ENCODE results near the gene RAET1G. TPM values are rescaled to one million over a fixed set of nuclear protein-coding genes. Genes with fewer than 3 reads are reported as not detected.
A peak's percentile ranks its signal among the peaks of the same experiment; 100 is the strongest.
"Not testable (repeated sequence)": the region's sequence is repeated elsewhere in the genome, so short reads cannot be mapped to it uniquely, and the experiment has no call there.

Gene RAET1G
- total RNA-seq (0.76 TPM), polyA plus RNA-seq (not detected)

- peaks cover 34% of the 10 kb centered on the region for H3K27me3 ChIP-seq (ENCODE audit: control insufficient read depth, insufficient read depth, low read length)
- no peak within 1 kb of the TSS for H3K27ac ChIP-seq (ENCODE audit: insufficient read depth, low read length, poor library complexity, severe bottlenecking)
These were observed at the start of gene RAET1G for GRCh38 chr6:149922642-149923326. Gene RAET1G, minus strand, starts transcription at chr6:149923121. Its CDS starts 111 bp downstream, at chr6:149923010.

GRCh38 chr6:149969635-149970034 is 46.7 kb upstream of the RAET1G start:
- H3K27ac Mint-ChIP-seq = no peak overlapping the region
- H3K4me1 ChIP-seq (ENCODE audit: control insufficient read depth, insufficient read depth, low read length, poor library complexity, severe bottlenecking) = peaks cover 10% of the 10 kb centered on the region
- peaks cover 0 to 2% (median 0%) of the 10 kb centered on the region in 7 donors for H3K9me3 Mint-ChIP-seq
- H3K27me3 ChIP-seq (ENCODE audit: control insufficient read depth, insufficient read depth, low read length) = peaks cover 13% of the 10 kb centered on the region
- H3K4me3 ChIP-seq (ENCODE audit: low read depth, low read length) = no peak overlapping the region
- DNase-seq (no peak), ATAC-seq (ENCODE audit: low read depth in 2 of 2) (no peak)
- no peak overlapping the region for H3K27ac ChIP-seq (ENCODE audit: insufficient read depth, low read length, poor library complexity, severe bottlenecking)
- no peaks in the 10 kb centered on the region for H3K36me3 ChIP-seq (ENCODE audit: control insufficient read depth, insufficient read depth, low read length)
- H3K4me3 Mint-ChIP-seq = no peak overlapping the region
- no peaks in the 10 kb centered on the region for H3K9me3 ChIP-seq (ENCODE audit: control insufficient read depth in 2 of 2, low read length in 2 of 2)
- H3K36me3 Mint-ChIP-seq = no peaks in the 10 kb centered on the region
- peaks cover 74% of the 10 kb centered on the region for H3K27me3 Mint-ChIP-seq
- peaks cover 0 to 13% (median 5%) of the 10 kb centered on the region in 4 donors for H3K4me1 Mint-ChIP-seq

More at GRCh38 chr6:149922642-149923326, at the start of gene RAET1G:
- Histone ChIP-seq H3K4me1 (ENCODE audit: control insufficient read depth, insufficient read depth, low read length, poor library complexity, severe bottlenecking) (peaks cover 24% of the 10 kb centered on the region), H3K36me3 (ENCODE audit: control insufficient read depth, insufficient read depth, low read length) (no peaks in the 10 kb centered on the region), H3K9me3 (ENCODE audit: control insufficient read depth in 2 of 2, low read length in 2 of 2) (no peaks in the 10 kb centered on the region), H3K4me3 (ENCODE audit: low read depth, low read length) (peak within 1 kb of the TSS; percentile 55)
- Mint-ChIP-seq H3K4me1 (peaks cover 0 to 35% (median 10%) of the 10 kb centered on the region in 4 donors), H3K4me3 (peak within 1 kb of the TSS; percentile 59 to 88 (median 82)), H3K36me3 (no peaks in the 10 kb centered on the region), H3K27ac (peak within 1 kb of the TSS in 1 of 3 donors; percentile 14), H3K27me3 (peaks cover 60% of the 10 kb centered on the region), H3K9me3 (peaks cover 0 to 5% (median 0%) of the 10 kb centered on the region in 7 donors)
- DNase-seq (peak; percentile 60 to 89 (median 74)), ATAC-seq (ENCODE audit: low read depth in 2 of 2) (peak; percentile 74 to 84)

GRCh38 chr6:149968909-149969308 is 46.0 kb upstream of the RAET1G start:
- H3K4me1 ChIP-seq (ENCODE audit: control insufficient read depth, insufficient read depth, low read length, poor library complexity, severe bottlenecking) = peaks cover 17% of the 10 kb centered on the region
- peaks cover 0 to 20% (median 5%) of the 10 kb centered on the region in 4 donors for H3K4me1 Mint-ChIP-seq
- not testable (repeated sequence) for H3K36me3 ChIP-seq (ENCODE audit: control insufficient read depth, insufficient read depth, low read length); H3K27ac ChIP-seq (ENCODE audit: insufficient read depth, low read length, poor library complexity, severe bottlenecking); H3K36me3 Mint-ChIP-seq; DNase-seq; ATAC-seq (ENCODE audit: low read depth in 2 of 2); H3K9me3 ChIP-seq (ENCODE audit: control insufficient read depth in 2 of 2, low read length in 2 of 2); H3K27ac Mint-ChIP-seq; H3K9me3 Mint-ChIP-seq; H3K4me3 ChIP-seq (ENCODE audit: low read depth, low read length); H3K4me3 Mint-ChIP-seq
- peaks cover 77% of the 10 kb centered on the region for H3K27me3 Mint-ChIP-seq
- H3K27me3 ChIP-seq (ENCODE audit: control insufficient read depth, insufficient read depth, low read length) = peaks cover 10% of the 10 kb centered on the region

GRCh38 chr6:149967999-149968398 is 45.1 kb upstream of the RAET1G start:
- H3K9me3 Mint-ChIP-seq; H3K27ac Mint-ChIP-seq; H3K27me3 ChIP-seq (ENCODE audit: control insufficient read depth, insufficient read depth, low read length); H3K4me3 Mint-ChIP-seq; H3K27ac ChIP-seq (ENCODE audit: insufficient read depth, low read length, poor library complexity, severe bottlenecking); H3K9me3 ChIP-seq (ENCODE audit: control insufficient read depth in 2 of 2, low read length in 2 of 2); ATAC-seq (ENCODE audit: low read depth in 2 of 2); H3K36me3 Mint-ChIP-seq; DNase-seq; H3K4me3 ChIP-seq (ENCODE audit: low read depth, low read length); H3K36me3 ChIP-seq (ENCODE audit: control insufficient read depth, insufficient read depth, low read length): not testable (repeated sequence)
- H3K4me1 ChIP-seq (ENCODE audit: control insufficient read depth, insufficient read depth, low read length, poor library complexity, severe bottlenecking) = peaks cover 26% of the 10 kb centered on the region
- Mint-ChIP-seq H3K27me3 (peaks cover 81% of the 10 kb centered on the region), H3K4me1 (peaks cover 5 to 29% (median 11%) of the 10 kb centered on the region in 4 donors)

- ATAC-seq (ENCODE audit: low read depth in 2 of 2) = no peak
- H3K27ac ChIP-seq (ENCODE audit: insufficient read depth, low read length, poor library complexity, severe bottlenecking) = no peak overlapping the region
- H3K9me3 Mint-ChIP-seq = peaks cover 0 to 4% (median 0%) of the 10 kb centered on the region in 7 donors
- no peaks in the 10 kb centered on the region for H3K36me3 ChIP-seq (ENCODE audit: control insufficient read depth, insufficient read depth, low read length)
- peaks cover 10% of the 10 kb centered on the region for H3K27me3 ChIP-seq (ENCODE audit: control insufficient read depth, insufficient read depth, low read length)
- peaks cover 5 to 32% (median 12%) of the 10 kb centered on the region in 4 donors for H3K4me1 Mint-ChIP-seq
- H3K4me1 ChIP-seq (ENCODE audit: control insufficient read depth, insufficient read depth, low read length, poor library complexity, severe bottlenecking) = peaks cover 29% of the 10 kb centered on the region
- DNase-seq = no peak
- no peaks in the 10 kb centered on the region for H3K9me3 ChIP-seq (ENCODE audit: control insufficient read depth in 2 of 2, low read length in 2 of 2)
- H3K27me3 Mint-ChIP-seq = peaks cover 81% of the 10 kb centered on the region
- H3K4me3 Mint-ChIP-seq = peak overlapping the region in 1 of 4 donors; percentile 34
- H3K4me3 ChIP-seq (ENCODE audit: low read depth, low read length) = no peak overlapping the region
- H3K36me3 Mint-ChIP-seq = no peaks in the 10 kb centered on the region
- no peak overlapping the region for H3K27ac Mint-ChIP-seq
These were observed 44.7 kb upstream of the RAET1G start for GRCh38 chr6:149967591-149967990.

- H3K27me3 ChIP-seq (ENCODE audit: control insufficient read depth, insufficient read depth, low read length); DNase-seq; H3K27ac Mint-ChIP-seq; ATAC-seq (ENCODE audit: low read depth in 2 of 2); H3K4me3 ChIP-seq (ENCODE audit: low read depth, low read length); H3K36me3 ChIP-seq (ENCODE audit: control insufficient read depth, insufficient read depth, low read length); H3K27ac ChIP-seq (ENCODE audit: insufficient read depth, low read length, poor library complexity, severe bottlenecking); H3K36me3 Mint-ChIP-seq; H3K9me3 Mint-ChIP-seq; H3K9me3 ChIP-seq (ENCODE audit: control insufficient read depth in 2 of 2, low read length in 2 of 2): not testable (repeated sequence)
- peaks cover 5 to 32% (median 12%) of the 10 kb centered on the region in 4 donors for H3K4me1 Mint-ChIP-seq
- peaks cover 29% of the 10 kb centered on the region for H3K4me1 ChIP-seq (ENCODE audit: control insufficient read depth, insufficient read depth, low read length, poor library complexity, severe bottlenecking)
- H3K27me3 Mint-ChIP-seq = peaks cover 89% of the 10 kb centered on the region
- peak overlapping the region in 3 of 4 donors; percentile 42 to 89 (median 58) for H3K4me3 Mint-ChIP-seq
These were observed 43.4 kb upstream of the RAET1G start for GRCh38 chr6:149966319-149966718.

- H3K36me3 Mint-ChIP-seq = no peaks in the 10 kb centered on the region
- peaks cover 85% of the 10 kb centered on the region for H3K27me3 Mint-ChIP-seq
- ATAC-seq (ENCODE audit: low read depth in 2 of 2) (no peak), DNase-seq (peak; percentile 20 to 36 (median 26))
- no peaks in the 10 kb centered on the region for H3K36me3 ChIP-seq (ENCODE audit: control insufficient read depth, insufficient read depth, low read length)
- peaks cover 5 to 32% (median 12%) of the 10 kb centered on the region in 4 donors for H3K4me1 Mint-ChIP-seq
- H3K4me1 ChIP-seq (ENCODE audit: control insufficient read depth, insufficient read depth, low read length, poor library complexity, severe bottlenecking) = peaks cover 29% of the 10 kb centered on the region
- H3K9me3 Mint-ChIP-seq = peaks cover 0 to 4% (median 0%) of the 10 kb centered on the region in 7 donors
- no peak overlapping the region for H3K27ac ChIP-seq (ENCODE audit: insufficient read depth, low read length, poor library complexity, severe bottlenecking)
- peak overlapping the region in 2 of 3 donors; percentile 40 to 83 for H3K27ac Mint-ChIP-seq
- H3K4me3 ChIP-seq (ENCODE audit: low read depth, low read length) = no peak overlapping the region
- H3K4me3 Mint-ChIP-seq = peak overlapping the region; percentile 89 to 96 (median 92)
- H3K27me3 ChIP-seq (ENCODE audit: control insufficient read depth, insufficient read depth, low read length) = peaks cover 10% of the 10 kb centered on the region
- no peaks in the 10 kb centered on the region for H3K9me3 ChIP-seq (ENCODE audit: control insufficient read depth in 2 of 2, low read length in 2 of 2)
These were observed 42.5 kb upstream of the RAET1G start for GRCh38 chr6:149965194-149966020.

Data from CD4-positive, CD25-positive, alpha-beta regulatory T cell (primary cell).